Measurements from ENCODE around the gene TTLL7. TPM values are rescaled to one million over a fixed set of nuclear protein-coding genes. Genes with fewer than 3 reads are reported as not detected.

Gene TTLL7
- total RNA-seq, 2 donors from 2014 or later, result 25.7 to 29.0 TPM

- 92 to 96% methylated on average over 7 of the region's 7 CpGs for WGBS, 2 donors
- no peak for DNase-seq
Observed at GRCh38 chr1:83829106-83829505, 169.8 kb downstream of the TTLL7 start.

GRCh38 chr1:83828456-83828855 lies 170.5 kb downstream of the TTLL7 start:
- no peaks in the 10 kb centered on the region for H3K36me3 ChIP-seq (replicated peaks in 1 of 2; ENCODE audit: insufficient read depth in 1 of 2, low read depth in 2 of 2)
- H3K27me3 ChIP-seq, result no peaks in the 10 kb centered on the region
- DNase-seq (no peak), ATAC-seq (no peak)
- H3K4me3 ChIP-seq, result no peak overlapping the region
- H3K27ac ChIP-seq, result no peak overlapping the region
- H3K4me1 ChIP-seq, result no peaks in the 10 kb centered on the region
- WGBS, 2 donors, result 69 to 72% methylated on average over 1 of the region's 1 CpG
- TF ChIP-seq, protein P1, sequence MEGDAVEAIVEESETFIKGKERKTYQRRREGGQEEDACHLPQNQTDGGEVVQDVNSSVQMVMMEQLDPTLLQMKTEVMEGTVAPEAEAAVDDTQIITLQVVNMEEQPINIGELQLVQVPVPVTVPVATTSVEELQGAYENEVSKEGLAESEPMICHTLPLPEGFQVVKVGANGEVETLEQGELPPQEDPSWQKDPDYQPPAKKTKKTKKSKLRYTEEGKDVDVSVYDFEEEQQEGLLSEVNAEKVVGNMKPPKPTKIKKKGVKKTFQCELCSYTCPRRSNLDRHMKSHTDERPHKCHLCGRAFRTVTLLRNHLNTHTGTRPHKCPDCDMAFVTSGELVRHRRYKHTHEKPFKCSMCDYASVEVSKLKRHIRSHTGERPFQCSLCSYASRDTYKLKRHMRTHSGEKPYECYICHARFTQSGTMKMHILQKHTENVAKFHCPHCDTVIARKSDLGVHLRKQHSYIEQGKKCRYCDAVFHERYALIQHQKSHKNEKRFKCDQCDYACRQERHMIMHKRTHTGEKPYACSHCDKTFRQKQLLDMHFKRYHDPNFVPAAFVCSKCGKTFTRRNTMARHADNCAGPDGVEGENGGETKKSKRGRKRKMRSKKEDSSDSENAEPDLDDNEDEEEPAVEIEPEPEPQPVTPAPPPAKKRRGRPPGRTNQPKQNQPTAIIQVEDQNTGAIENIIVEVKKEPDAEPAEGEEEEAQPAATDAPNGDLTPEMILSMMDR (IDR thresholded peaks at IDR 0.05), result no peak
- no peak for TF ChIP-seq POLR2A (IDR thresholded peaks at IDR 0.05)
- intact Hi-C loops (cut with DNase I), result no loop called here
- no peaks in the 10 kb centered on the region for H3K9me3 ChIP-seq

More at GRCh38 chr1:83829106-83829505, 169.8 kb downstream of the TTLL7 start:
- Histone ChIP-seq H3K4me1 (no peaks in the 10 kb centered on the region), H3K27ac (no peak overlapping the region), H3K9me3 (no peaks in the 10 kb centered on the region), H3K27me3 (no peaks in the 10 kb centered on the region), H3K36me3 (replicated peaks in 1 of 2; ENCODE audit: insufficient read depth in 1 of 2, low read depth in 2 of 2) (no peaks in the 10 kb centered on the region), H3K4me3 (no peak overlapping the region)
- intact Hi-C loops (cut with DNase I), result no loop called here
- TF ChIP-seq, protein P1 (IDR thresholded peaks at IDR 0.05), result no peak
- TF ChIP-seq POLR2A (IDR thresholded peaks at IDR 0.05), result no peak
- no peak for ATAC-seq

- intact Hi-C loops (cut with DNase I), result no loop called here
- no peak for TF ChIP-seq POLR2A (IDR thresholded peaks at IDR 0.05)
- TF ChIP-seq, protein P1 (IDR thresholded peaks at IDR 0.05), result no peak
- ATAC-seq (no peak), DNase-seq (no peak)
- 96 to 100% methylated on average over 2 of the region's 2 CpGs for WGBS, 2 donors
- H3K4me3 ChIP-seq, result no peak overlapping the region
- H3K36me3 ChIP-seq (replicated peaks in 1 of 2; ENCODE audit: insufficient read depth in 1 of 2, low read depth in 2 of 2), result no peaks in the 10 kb centered on the region
- H3K4me1 ChIP-seq, result no peaks in the 10 kb centered on the region
- no peaks in the 10 kb centered on the region for H3K9me3 ChIP-seq
- H3K27ac ChIP-seq, result no peak overlapping the region
- no peaks in the 10 kb centered on the region for H3K27me3 ChIP-seq
Observed at GRCh38 chr1:83827741-83828140, 171.2 kb downstream of the TTLL7 start.

DNA sequence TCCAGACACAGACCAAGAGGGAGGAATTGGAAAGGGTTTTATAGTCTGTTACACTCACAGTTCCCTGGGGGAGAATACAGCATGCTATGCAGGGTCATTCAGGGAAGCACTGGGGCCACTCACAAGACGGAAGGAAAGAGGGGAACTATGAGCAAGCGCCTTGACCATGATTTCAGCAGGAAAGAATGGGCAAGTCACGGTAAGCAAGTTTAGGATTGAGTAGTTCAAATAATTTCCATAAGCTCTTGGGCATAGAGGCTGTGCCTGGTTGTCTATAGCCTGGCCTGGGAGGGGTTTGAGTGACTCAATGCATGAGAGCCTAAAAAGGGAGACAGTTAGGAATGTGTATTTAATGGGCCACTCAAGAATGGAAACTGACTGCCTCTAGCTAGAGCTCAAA lies 176.7 kb downstream of the TTLL7 start:
- ATAC-seq, result no peak
- WGBS, 2 donors, result 95 to 98% methylated on average over 3 of the region's 3 CpGs

DNA sequence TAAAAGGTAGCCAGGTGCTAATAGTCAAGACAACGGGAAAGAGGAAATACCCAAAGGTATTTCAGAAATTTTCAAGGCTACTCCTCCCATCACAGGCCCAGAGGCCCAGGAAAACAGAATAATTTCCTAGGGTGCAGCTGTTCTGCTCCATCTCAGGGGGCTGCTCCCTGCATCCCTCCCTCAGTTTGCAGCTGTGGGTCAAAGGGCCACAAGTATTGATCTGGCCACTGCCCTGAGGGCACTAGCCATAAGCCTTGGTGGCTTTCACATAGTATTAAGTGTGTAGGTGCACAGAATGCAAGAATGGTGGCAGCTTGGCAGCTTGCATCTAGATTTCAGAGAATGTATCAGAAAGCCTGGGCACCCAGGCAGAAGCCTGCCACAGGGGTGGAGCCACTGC lies 179.5 kb downstream of the TTLL7 start:
- no peaks in the 10 kb centered on the region for H3K36me3 ChIP-seq (replicated peaks in 1 of 2; ENCODE audit: insufficient read depth in 1 of 2, low read depth in 2 of 2)
- DNase-seq, result no peak
- H3K27me3 ChIP-seq, result no peaks in the 10 kb centered on the region
- no peaks in the 10 kb centered on the region for H3K9me3 ChIP-seq
- no peak overlapping the region for H3K27ac ChIP-seq
- peaks cover 19% of the 10 kb centered on the region for H3K4me1 ChIP-seq
- WGBS, 2 donors, result 50 to 85% methylated on average over 1 of the region's 1 CpG
- intact Hi-C loops (cut with DNase I), result no loop called here
- TF ChIP-seq POLR2A (IDR thresholded peaks at IDR 0.05), result no peak
- TF ChIP-seq, protein P1 (IDR thresholded peaks at IDR 0.05), result no peak
- H3K4me3 ChIP-seq, result no peak overlapping the region
- ATAC-seq, result no peak

More for the DNA sequence above, 176.7 kb downstream of the TTLL7 start:
- intact Hi-C loops (cut with DNase I), result no loop called here
- no peak for DNase-seq
- no peak for TF ChIP-seq POLR2A (IDR thresholded peaks at IDR 0.05)
- TF ChIP-seq, protein P1 (IDR thresholded peaks at IDR 0.05), result no peak
- no peaks in the 10 kb centered on the region for H3K36me3 ChIP-seq (replicated peaks in 1 of 2; ENCODE audit: insufficient read depth in 1 of 2, low read depth in 2 of 2)
- no peaks in the 10 kb centered on the region for H3K27me3 ChIP-seq
- peaks cover 11% of the 10 kb centered on the region for H3K4me1 ChIP-seq
- H3K27ac ChIP-seq, result no peak overlapping the region
- H3K9me3 ChIP-seq, result no peaks in the 10 kb centered on the region
- no peak overlapping the region for H3K4me3 ChIP-seq
